Inferior parietal cortex (tissue), 1 donor: ENCODE measurements around the gene ATP5F1B.
"Not testable (repeated sequence)": the region's sequence is repeated elsewhere in the genome, so short reads cannot be mapped to it uniquely, and the experiment has no call there.

ENCODE experiments used
- DNase-seq: peaks from one replicate; pipeline ENCODE4 v3.0.0-alpha.2; 2016; ENCODE audit errors: extremely low spot score

The ATP5F1B gene

DNA sequence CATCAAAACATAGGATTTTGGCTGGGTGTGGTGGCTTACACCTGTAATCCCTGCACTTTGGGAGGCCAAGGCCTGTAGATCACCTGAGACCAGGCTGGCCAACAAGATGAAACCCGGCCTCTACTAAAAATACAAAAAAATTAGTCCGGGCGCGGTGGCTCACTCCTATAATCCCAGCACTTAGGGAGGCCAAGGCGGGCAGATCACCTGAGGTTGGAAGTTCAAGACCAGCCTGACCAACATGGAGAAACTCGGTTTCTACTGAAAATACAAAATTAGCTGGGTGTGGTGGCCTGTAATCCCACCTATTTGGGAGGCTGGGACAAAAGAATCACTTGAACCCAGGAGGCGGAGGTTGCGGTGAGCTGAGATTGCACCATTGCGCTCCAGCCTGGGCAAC, 2.2 kb upstream of the ATP5F1B start:
- not testable (repeated sequence) for DNase-seq

DNA sequence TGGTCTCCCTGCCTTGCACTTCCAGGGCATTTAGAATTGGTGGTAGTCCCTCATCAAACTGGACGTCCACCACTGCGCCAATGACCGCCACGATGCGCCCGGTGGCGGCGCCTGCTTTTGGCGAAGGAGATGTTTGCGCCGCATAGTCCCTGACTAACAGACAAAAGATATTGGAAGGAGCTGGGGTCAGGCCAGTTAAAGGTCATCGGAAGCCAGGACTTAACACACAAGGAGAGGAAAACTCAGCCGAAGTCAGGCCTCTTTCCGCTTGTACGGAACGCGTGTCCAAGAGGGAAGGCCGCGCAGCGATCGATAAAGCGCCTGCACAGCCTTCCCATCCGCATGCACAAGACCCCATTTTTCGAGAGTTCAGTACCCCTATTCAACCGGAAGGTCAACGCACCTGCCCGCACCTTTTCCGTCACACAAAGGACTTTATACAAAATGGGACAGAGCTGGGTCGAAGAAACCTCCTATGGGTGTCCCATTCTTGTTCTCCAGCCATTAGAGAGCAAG, 525 bp downstream of the ATP5F1B start:
- no peak for DNase-seq

DNA sequence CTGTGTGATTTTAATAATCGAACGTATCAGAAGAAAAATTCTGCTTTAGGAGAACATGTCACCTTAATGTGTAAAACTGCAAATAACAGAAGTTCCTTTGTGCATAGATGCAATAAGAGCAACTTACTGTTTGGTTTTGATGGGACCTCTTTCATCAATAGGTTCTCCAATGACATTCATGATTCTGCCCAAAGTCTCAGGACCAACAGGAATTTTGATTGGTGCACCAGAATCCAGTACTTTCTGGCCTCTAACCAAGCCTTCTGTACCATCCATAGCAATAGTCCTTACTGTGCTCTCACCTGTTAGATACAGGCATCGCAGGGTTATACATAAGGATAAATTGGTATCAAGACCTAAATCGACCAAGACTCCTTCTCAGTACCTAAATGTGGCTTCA, 1.1 kb downstream of the ATP5F1B start:
- DNase-seq, result no peak

DNA sequence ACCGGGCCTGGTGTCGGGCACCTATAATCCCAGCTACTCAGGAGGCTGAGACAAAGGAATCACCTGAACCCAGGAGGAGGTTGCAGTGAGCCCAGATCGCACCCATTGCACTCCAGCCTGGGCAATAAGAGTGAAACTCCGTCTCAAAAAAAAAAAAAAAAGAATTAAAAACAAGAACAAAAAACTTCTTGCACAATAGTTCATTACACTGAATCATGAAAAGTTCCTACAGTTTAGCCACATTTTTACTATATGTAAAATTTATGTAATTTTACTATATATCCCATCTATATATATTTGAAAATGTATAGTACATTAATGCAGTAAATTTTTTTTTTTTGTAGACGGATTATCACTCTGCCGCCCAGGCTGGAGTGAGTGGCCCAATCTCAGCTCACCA, 4.6 kb downstream of the ATP5F1B start:
- no peak for DNase-seq

DNA sequence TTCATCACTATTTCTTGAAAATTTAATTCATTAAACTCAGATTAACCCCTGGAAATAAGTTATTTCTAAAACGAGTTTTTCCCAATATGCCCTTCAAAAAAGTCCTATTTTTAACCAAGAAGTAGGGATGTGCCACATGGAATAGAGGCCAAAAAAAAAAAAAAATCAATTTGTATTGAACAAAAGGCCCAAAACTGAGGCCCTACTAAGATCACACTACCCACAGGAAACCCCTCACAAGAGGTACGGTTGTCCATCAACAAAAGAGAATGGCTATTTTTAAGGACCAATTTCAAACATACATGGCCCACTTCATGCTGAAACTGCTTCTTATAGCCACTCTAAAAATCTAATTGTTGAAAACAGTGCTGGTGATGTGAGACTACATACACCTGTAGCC, 8.2 kb downstream of the ATP5F1B start:
- DNase-seq, result no peak

DNA sequence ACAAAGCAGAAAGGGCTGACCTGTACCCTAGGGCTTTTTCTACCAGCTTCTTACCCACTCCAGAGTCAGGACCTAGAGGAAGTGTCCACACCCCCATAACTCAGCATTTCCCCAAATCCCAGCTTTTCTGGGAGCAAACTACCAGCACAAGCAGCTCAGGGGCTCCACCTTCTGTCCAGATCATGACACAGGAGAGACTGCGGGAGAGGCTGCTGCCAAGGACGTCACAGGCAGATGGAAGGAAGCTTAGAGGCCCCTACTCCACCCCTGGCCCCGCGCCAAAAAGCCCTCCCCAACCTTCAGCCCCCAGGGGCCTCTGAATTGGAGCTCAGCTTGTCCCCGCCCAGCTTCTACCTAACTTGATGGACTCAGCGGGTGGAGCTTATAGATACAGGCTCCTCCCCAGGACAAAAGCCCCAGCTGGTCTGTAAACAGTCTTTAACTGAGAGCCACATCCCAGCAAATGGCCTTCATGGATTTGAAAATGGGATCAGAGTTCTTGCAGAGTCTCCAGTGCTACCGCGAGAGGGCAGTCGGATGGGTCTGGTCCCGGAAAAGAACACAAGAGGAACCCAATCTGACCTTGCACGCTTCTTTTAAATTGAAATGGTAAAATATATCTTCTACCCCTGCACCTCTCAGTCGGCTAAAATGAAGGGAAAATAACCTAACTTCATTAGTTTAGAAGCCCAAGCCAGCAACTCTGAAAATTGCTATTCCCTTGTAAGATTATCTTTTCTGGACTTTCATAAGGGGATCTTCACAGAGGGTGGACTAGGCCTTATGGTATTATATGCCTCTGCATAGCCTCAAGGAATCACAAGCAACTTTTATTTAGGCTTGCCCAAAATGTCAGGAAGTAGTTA, 8.9 kb downstream of the ATP5F1B start:
- peak; percentile 91 for DNase-seq

DNA sequence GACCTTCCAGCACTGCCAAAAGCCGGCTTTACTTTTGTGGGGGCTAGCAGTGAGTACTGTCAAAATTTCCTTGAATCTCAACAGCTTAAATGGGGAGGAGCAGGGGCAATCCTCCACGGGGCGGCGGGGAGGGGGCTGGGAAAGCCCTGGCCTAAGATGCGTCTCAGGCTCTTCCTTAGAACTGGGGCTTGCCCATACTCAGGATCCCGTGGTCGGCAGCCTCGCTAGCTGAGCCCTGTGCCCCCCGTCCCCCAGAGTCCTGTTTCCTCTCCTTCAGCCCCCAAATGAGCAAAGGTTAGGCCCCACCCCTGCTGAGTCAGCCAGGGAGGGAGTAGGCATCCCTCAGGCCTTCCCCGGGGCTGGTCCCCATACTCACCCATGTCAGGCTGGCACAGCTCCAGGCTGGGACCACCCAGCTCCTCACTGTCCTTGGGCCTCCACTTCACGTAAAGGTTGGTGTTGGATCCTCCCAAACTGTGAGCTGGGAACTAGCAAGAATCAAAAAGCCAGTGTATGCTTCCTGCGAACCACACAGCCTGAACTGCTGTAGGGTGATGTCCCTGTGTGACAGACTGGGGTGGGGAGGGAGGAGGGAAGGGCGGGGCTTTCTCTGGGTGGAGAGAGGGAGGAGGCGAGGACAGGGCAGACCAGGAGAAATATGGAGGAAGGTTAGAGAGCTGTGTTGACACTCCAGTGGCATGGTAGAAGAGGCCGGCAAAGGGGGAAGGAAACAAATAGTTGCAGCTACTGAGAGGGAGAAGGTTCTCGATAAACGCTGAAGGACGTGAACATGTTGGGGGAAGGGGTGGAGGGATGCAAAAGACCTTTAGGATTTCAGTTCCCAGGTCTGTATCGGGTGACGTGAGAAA, 9.7 kb downstream of the ATP5F1B start:
- peak; percentile 67 for DNase-seq

DNA sequence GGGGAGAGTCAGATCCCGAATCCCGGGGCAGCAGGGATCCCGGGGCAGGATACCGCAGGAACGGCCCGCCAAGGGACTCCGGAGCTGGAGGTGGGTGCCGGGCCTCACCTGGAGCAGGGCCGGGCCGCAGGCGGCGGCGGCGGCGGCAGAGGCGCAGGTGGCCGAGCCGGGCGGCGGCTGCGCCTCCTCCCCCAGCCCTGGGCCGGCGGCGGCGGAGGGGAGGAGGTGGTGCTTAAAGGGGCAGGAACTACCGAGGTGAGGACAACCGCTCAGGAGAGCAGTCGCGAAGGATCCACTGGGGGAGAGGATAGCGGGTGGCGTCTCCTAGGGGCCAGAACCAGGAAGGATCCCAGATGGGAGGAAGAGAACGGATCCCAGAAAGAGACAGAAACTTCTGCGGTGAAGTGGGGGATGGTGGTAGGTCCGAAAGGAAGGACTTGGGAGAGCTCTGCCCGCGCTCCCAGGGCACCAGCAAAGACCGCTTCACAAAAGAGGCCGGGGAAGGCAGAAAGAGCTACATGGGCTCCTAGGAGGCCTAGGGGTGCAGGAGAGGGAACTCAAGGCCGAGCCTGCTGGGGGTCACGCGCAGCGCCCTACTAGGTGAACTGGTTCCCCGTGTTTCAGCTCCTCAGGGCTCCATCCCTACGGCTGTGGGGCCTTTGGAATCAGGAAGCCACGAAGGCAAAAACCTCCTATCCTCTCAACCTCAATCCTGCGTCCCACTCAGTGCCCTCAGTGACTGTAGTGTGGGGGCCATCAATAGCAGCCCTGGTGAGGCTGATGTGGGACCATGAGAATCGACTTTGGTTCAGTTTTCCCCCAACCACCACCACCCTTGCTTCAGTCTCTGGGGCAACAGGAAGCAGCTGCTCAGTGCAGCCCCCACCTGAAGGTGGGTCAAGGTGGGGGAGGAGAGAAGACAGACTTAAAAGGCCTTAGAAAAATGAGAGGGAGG, 10.7 kb downstream of the ATP5F1B start:
- DNase-seq, result peak; percentile 73

DNA sequence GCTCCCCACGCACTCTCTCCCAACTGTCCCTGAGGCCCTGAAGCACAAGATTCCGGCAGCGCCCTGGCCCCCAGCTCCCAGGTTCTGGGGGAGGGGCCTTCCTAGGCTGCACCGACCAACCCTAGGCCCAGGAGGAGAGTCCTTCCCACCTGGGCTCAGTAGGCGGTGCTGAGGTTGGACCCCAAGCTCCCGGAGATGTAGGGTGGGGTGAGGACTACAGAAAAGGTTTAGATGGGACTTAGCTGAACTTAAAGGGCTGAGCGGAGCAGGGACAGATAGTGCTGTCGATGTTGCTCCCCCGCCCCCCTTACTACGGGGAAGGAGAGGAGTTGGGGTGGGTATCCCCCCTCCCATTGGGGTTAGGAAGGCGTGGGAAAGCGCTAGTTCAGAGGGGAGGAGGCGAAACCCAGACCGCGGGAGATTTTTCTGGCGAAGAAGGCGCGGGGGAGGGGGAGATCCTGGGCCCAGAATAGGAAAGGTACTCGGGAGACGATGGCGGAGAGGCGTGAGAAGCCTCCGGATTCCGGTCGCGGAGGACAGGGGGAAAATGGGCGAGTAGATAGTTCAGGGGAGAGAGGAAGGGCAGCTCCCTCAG, 11.4 kb downstream of the ATP5F1B start:
- DNase-seq, result no peak

DNA sequence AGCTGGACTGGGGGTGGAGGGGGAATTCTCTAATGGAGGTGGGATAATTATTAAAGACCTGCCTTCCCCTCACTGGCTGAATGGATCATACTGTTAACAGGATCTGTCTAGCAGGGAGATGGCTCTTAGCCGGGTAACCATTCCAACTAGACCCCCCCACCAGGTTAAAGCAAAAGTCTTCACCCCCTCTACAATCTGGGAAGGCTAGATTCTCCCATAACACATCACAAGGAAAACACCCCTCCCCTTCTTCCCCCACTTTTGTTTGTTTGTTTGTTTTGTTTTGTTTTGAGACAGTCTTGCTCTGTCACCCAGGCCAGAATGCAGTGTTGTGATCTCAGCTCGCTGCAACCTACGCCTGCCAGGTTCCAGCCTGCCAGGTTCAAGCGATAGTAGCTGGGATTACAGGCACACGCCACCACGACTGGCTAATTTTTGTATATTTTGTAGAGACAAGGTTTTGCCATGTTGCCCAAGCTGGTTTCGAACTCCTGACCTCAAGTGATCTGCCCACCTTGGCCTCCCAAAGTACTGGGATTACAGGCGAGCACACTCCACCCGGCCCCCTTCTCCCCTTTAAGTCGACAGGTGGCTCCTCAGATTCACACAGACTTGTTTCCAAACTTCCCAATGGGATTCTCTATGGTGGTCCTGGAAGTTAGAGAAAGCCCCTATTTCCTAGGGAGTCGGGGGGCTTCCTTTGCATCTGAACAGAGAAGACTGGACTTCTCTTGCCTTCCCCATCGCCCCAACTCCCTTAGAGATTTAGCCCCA, 12.1 kb downstream of the ATP5F1B start:
- no peak for DNase-seq

DNA sequence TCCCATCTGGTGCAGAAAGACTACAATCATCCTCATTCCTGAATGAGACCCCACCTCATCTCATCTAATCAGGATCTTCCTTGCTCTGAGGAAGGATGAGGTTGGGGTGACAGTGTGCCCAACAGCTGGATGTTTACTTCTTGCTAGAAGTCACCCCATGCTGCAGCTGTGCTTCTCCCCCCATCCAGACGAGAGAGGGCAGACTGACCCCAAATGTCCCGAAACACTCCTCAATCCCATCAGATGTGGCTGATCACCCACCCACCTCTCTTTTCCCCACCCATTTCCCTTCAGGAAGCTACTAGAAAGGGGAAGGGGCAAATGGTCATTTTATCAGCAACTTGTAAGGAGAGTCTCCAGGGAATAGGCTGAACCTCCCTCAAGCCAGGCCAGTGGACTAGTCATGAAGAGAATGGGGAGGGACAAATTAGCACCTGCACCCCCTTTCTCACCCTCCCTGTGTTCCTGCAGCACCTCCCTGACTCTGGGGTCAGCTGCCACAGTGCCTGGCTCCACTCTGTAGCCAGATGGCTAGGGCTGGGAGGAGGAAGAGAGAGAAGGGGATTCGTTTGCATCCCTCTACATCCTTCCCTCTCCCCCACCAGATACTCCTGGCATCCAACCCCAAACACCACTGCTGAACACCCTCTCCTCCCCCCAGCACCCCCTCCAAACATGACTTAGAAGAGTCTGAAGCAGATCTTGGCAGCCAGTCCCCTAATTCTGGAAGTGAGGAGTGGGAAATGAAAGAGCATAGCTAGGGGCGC, 12.9 kb downstream of the ATP5F1B start:
- no peak for DNase-seq

DNA sequence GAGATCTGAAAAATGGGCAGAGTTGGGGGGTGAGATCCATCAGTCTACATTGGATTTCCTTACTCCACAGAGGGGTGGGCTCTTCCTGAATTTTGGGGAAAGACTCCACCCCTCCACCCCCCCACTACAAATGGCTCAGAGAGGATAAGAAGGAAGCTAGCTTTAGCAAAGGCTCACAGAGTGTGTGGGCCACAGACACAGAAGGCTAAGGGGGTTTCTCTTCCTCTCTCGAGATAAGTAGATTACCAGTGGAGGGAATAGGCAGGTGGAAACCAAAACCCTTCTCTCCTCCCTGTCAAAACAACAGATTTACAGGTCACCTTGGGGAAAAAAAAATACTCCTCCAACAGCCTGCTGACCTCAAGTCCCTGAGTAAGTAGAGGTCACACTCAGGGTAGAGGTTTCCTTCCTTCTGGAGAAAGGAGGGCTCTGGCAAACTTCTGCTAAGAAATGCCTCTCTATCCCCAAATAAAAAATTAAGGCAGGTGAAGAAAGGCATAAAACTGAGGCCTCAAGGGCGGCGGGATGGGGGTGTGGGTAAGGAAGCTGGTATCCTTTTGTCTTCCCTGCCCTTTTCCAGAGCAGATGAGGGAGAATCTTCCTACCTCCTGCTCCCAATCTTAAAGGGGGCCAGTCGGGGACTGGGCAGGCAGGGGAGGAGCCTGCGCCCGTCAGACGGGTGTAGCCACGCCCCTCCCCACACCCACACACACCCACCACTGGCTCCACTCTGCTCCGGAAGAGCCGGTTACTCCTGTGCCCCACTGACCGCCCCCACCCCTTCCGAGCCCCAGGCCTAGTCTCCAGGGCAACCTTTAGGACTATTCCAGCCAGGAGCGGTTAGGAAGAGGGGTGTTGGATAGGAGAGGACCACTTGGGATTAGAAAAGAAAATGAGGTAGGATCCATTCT, 13.7 kb downstream of the ATP5F1B start:
- DNase-seq, result no peak

DNA sequence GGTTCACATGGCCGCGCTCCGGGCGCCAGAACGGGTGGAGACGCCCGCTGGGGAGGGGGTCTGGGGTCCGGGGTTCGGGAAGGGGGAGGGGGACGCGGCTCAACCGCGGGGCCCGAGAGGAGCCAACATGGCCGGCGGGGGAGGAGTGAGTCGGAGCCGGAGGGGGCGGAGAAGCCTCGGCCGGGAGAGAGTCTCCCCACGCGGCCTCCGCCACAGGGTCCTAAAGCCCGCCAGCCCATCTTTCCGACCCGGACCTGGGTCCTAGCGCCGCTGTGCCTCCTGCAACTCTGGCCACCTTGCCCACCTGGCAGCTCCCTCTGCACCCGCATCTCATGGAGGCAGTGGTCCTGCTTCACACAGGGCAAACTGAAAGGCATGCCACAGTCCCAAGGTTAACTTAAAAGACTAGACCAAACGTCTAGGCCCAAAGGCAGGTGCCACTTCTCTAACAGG, 15.6 kb downstream of the ATP5F1B start, which contains the start of gene BAZ2A:
Gene BAZ2A, minus strand, starts transcription at position 147 of the 453 bp plus-strand sequence. CDS start 12,796 bp downstream, outside the sequence.
- peak; percentile 89 for DNase-seq

DNA sequence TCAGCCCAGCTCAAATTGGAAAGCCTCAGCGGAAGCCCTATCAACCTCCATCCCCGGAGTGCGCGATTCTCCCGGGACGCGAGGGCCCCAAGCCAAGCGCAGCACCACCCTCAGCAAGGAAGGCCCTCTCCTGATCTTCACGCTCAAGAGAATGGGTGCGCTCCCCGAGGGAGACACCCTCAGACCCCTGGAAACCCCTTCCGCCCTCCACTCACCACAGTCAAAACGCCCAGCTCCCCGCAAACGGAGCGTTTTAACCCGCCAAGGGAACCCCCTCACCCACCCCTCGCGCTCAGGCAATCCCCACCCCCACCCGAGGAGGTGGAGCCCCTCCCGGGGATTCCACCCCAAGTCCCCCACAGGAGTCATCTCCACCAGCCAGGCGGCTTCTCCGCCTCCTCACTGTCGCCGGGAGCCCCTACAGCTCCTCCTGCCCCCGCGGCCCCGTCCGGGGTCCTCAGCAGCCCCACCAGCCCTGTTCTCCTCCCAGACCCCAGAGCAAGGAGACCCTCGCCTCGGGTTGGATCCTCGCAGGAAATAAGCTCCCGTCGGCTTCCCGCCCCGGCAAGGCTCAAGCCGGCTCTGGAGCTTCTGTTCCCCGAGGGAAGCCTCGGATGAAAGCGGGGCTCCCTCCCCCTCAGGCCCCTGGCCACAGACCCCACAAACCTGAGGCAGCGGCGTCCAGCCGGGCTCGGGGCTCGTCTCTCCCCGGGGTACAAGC, 16.2 kb downstream of the ATP5F1B start:
- DNase-seq, result no peak

DNA sequence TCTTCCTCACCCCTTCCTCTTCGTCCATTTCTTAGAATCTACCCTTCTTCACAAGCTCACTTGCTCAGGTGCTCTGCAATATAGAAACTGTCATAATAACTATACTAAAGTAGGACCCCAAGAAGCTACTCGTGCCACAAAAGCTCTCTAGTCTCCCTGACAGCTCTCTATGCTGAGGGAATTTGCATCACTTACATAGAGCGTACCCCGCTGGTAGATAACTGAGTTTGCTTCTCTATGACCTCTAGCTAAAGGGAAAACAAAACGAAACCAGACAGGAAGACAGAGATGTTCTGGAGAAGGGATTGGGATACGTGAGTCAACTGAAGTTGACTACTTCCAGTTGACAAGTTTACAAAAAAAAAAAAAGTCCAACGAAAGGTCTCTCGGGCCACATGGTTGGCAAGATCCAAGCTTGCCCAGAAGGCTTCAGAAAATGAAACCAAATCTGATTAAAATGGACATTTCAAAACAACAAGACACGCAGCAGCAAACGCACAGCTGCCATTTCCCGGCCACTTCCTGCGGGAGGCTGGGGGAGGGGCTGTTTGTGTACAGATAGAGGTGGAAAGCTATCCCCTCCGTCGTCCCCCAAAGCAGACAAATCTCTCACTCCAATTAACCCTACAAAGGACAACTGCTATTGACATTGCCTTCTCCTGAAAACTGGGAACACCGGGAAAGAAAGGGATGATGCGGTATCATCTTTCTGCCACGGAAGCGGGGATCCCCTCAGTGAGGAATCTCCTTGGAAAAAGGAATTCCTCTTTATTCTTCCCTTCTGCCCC, 16.9 kb downstream of the ATP5F1B start:
- DNase-seq, result peak; percentile 67

DNA sequence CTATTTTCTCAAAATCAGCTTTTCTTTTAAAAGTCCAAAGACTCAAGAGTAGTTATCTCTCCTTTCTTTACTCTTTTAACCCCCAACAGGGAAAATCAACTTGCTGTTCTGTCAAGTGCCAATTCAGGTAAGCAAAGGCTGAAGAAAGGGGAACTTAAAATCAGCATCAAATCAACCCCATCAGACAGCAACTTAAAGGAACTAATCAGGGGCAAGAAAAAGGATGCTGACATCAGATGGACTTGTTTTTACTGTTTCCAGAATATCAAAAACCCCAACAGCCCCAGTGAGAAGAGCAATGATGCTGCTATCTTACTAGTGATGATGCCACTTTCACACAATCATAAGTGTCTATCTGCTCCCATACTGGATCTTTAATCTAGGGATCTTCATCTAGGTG, 19.1 kb downstream of the ATP5F1B start:
- no peak for DNase-seq

DNA sequence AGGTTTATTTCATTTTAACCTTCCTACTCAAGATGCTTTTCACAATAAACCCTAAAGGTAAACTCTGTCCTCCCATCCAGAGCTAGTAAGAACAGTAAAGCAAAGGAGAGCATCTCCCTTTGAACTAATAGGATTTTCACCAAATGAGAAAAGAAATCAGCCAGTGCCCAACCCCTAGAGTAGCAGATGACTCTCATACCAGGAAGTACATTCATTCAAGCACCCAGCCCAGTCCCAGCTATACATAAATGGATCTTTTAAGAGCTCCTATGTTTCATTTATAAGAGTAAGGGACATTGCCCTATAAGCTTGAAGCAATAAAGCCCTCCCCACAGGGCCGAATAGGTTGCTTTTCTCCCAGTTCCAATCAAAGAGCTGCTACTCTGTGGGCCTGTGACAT, 23.2 kb downstream of the ATP5F1B start:
- no peak for DNase-seq
